Measurements from ENCODE around the gene CDH13. TPM values are rescaled to one million over a fixed set of nuclear protein-coding genes. Genes with fewer than 3 reads are reported as not detected.
A peak's percentile ranks its signal among the peaks of the same experiment; 100 is the strongest.

Gene CDH13
- total RNA-seq, 1 donor from 2014 or later: 22.9 TPM

GRCh38 chr16:83574388-83574787, 947.6 kb downstream of the CDH13 start:
- DNase-seq (ENCODE audit: low read depth): peak; percentile 93

DNA sequence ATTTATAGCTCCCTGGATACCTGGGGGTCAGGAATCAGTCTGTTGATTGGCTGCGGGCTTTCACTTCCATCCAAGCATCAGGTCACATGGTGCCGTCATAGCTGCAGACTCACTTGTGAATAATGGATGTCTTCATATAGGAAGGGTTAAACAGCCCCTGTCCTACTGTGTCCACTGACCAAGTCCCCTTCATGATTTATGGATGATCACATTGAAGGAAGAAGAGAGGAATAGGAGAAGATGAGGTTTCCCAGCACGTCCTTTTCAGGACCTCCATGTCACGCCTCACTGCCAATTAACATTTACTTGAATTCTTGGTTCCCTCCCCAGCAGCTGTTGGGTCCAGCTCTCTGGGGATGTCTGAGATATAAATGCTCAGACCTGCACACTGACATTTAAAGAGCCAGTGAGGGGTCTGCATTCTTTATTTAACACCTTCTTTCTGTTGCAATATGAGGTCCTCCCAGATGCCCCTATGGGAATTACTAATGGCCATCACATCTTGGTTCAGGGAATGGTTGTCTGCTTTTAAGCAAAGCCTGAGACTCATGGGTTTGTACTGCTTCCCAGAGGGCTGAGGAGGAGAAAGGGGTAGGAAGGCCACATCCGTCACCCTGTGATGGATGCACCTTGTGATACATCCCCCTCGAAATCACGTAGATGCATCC, 950.4 kb downstream of the CDH13 start:
- no peak for DNase-seq (ENCODE audit: low read depth)

DNA sequence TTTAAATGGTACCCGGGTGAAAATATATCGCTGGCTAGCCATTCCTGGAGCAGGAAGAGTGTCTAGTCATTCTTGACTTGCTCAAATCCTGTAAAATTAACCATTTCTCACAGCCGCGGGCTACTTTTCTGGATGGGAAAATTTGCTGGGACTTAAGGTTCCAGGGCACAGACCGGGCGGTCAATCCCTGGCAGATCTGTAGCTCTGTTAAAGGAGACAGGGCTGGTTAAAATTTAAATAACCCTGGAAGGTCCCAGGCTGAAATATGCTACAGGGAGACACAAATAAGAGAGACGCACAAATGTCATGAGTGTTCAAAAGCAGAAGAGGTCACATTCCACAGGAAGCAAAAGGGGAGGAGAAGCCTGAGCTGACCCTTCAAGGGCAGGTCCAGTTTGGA, 951.4 kb downstream of the CDH13 start:
- DNase-seq (ENCODE audit: low read depth): peak; percentile 51

GRCh38 chr16:83579027-83579426, 952.3 kb downstream of the CDH13 start:
- DNase-seq (ENCODE audit: low read depth): no peak

DNA sequence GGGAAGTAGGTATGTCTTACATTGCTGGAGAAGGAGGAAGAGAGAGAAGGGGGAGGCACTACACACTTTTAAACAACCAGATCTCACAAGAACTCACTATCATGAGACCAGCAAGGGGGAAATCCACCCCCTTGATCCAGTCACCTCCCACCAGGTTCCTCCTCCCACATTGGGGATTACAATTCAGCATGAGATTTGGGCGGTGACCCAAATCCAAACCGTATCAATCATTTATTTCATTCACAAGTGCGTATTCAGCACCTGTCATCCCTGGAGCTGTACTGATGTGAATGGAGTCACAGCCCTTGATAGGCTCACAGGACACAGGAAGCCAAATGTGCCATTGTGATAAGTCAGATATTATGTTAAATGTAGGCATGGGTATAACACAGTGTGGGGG, 952.7 kb downstream of the CDH13 start:
- peak; percentile 55 for DNase-seq (ENCODE audit: low read depth)

DNA sequence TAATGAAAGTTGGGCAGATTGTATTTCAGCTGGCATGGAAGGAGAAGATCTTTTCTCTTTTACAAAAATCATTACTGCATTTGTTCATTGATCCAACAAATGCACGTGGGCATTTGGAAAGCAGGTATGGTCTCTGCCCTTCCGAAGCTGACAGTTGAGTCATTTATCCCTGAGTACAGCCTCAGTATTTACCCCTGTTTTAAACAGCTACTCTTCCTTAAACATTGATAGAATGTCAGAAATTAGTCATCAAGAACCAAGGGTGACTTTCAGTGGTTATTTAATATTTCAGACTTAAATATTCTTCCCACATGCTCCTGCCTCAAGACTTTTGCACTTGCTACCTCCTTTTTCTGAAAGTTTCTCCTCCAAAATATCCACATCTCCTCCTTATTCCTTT, 954.3 kb downstream of the CDH13 start:
- DNase-seq (ENCODE audit: low read depth): peak; percentile 77

DNA sequence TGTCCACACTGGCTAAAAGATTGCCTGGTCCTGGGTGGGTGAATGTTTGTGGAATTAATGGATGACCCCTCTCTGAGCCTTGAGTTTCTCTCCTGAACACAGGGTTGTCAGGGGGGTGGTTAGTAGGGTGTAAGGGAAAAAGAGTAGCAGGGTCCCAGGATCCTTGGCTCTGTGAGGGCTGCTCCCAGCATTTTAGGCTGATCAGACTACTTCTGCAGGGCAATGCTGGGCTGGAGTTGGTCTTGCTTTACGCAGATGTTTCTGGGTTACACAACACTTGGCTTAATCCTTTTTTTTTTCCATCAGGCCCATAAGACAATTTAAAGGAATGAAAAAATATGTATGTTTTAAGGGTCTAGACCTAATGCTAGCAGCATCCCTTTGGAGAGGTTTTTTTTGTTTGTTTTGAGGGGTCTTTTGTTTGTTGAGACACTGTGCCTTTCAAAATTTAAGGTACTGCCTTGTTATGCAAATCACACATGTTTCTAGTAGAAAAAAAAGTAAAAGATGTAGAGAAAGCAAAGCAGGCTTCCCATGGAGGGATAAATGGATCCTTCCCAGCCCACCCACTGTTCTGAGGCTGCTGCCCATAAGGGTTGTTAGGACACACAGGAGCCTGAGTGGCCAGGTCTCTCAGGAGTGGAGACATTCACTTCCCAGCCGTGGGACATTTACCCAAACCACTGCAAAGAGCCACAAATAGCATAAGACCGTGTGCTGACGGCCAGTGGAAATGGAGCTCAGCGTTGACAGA, 955.4 kb downstream of the CDH13 start:
- DNase-seq (ENCODE audit: low read depth): no peak

- DNase-seq (ENCODE audit: low read depth): no peak
Measured at GRCh38 chr16:83586036-83586435, 959.3 kb downstream of the CDH13 start.

DNA sequence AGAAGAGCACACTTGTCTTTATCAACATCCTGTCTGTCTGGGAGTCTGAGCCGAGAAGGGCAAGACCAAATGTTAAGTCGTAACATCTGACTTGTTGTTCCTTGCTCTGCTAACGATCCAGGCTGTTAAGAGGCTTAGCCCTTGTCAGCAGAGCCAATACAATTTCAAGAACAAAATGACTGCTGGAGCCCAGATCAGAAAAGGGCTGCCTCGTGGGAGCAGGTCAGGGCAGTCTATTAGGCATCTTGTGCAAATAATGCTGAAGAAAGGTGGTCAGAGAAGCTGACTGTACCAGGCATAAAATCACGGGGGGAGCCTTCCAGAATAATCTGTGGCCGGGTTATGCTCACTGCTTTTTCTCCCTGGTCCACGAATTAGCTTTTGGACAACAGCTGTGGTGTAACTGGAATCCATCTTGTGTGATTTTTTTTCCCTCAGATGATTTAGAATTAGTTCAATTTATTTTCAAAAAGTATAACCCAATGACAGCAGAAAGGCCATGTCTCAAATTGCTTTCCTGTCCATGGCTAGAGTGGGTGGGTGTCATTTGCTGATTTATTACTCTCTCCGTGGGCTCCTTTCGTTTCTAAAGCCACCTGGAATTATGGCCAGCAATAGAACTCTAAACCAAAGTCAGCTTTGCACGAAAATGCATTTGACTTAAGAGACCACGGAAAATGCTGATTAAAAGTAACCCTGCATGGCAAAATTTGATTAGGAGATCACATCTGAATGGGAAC, 959.9 kb downstream of the CDH13 start:
- no peak for DNase-seq (ENCODE audit: low read depth)

DNA sequence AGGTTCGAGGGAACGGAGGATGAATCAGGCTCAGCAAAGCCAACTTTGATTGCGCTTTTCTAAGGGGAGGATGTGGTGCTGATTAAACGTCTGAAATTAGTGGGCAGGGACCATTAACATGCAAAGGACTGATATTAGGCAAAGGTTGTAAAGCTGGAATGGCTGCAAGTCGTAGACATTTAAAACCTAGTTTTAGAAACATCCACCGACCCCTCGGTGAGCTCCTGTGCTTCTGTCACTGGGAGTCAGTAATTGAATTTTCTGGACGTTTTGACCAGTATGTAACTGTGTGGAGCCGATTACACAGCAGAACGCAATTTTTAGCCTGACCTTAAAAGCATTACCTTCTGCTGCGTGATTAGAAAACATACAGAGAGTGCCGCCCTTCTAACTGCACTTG, 960.4 kb downstream of the CDH13 start:
- DNase-seq (ENCODE audit: low read depth): no peak

- peak; percentile 32 for DNase-seq (ENCODE audit: low read depth)
Measured at GRCh38 chr16:83588070-83588469, 961.3 kb downstream of the CDH13 start.

GRCh38 chr16:83589576-83589975, 962.8 kb downstream of the CDH13 start:
- DNase-seq (ENCODE audit: low read depth): no peak

GRCh38 chr16:83592778-83593177, 966.0 kb downstream of the CDH13 start:
- DNase-seq (ENCODE audit: low read depth): no peak

DNA sequence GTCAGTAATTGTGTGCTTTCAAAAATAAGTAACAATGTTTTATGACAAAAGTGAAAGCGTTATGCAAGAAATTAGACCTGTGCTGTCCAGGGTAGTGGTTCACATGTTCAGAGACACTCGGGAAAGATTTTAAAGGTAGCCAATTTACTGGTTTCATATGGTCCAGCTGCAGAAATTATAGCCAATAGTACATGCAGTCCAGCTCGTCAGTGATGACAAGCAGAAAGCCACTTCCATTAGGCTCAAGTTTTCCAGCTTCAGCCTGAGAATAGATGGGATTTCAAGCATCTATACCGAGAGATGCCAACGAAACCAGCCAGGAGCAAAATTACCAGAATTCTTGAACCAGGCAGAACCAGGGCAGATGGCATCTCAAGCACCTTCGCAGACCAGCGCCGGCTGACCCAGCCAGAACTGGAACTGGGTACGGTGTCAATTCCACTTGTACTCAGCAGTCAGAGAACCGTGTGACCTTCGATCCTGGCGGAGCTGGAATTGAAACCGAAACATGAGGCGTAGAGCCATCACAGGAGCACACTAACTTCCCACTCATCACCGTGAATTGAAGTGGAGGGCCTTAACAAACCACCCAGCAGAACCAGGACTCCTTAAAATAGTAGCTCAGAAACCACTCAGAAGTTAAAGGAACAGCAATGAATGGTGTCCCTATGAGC, 973.2 kb downstream of the CDH13 start:
- no peak for DNase-seq (ENCODE audit: low read depth)

- DNase-seq (ENCODE audit: low read depth): no peak
Measured at GRCh38 chr16:83602761-83603722, 976.3 kb downstream of the CDH13 start.

- peak; percentile 90 for DNase-seq (ENCODE audit: low read depth)
Measured at GRCh38 chr16:83603723-83604570, 977.2 kb downstream of the CDH13 start.

GRCh38 chr16:83606486-83607030, 979.8 kb downstream of the CDH13 start:
- peak; percentile 53 for DNase-seq (ENCODE audit: low read depth)

DNA sequence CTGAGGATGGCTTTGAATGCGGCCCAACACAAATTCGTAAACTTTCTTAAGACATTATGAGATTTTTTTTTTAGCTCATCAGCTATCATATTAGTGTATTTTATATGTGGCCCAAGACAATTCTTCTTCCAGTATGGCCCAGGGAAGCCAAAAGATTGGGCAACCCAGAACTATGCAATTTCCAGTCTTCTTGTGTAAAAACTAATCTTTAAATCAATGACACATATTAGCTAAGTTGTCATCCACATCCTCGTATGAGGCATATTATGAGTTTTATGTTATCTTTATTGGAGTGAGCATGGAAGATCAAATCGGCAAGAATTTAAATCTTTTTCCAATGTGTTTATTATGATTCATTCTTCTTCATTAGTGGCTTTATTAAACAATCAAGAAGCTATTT, 982.4 kb downstream of the CDH13 start:
- DNase-seq (ENCODE audit: low read depth): no peak

GRCh38 chr16:83615141-83615952, 988.6 kb downstream of the CDH13 start:
- DNase-seq (ENCODE audit: low read depth): peak; percentile 11
